Measurements from ENCODE around the gene EIF4E2.

DNA sequence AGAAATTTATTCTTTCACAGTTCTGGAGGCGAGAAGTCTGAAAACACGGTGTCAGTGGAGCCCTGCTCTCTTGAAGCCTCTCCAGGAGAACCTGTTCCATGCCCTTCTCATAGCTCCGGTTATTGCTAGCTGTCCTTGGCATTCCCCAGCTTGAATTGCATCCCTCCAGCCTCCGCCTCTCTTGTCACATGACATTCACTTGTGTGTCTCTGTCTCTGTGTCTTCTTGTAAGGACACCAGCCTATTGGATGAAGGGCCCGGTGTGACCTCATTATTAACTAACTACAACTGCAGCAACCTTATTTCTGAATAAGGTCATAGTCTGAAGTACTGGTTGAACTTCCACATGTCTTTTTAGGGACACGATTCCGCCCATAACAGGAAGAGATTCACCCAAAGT is 34.9 kb upstream of the EIF4E2 start:
- TF ChIP-seq POLR2A (IDR thresholded peaks at IDR 0.05): no peak
- TF ChIP-seq, protein P1, sequence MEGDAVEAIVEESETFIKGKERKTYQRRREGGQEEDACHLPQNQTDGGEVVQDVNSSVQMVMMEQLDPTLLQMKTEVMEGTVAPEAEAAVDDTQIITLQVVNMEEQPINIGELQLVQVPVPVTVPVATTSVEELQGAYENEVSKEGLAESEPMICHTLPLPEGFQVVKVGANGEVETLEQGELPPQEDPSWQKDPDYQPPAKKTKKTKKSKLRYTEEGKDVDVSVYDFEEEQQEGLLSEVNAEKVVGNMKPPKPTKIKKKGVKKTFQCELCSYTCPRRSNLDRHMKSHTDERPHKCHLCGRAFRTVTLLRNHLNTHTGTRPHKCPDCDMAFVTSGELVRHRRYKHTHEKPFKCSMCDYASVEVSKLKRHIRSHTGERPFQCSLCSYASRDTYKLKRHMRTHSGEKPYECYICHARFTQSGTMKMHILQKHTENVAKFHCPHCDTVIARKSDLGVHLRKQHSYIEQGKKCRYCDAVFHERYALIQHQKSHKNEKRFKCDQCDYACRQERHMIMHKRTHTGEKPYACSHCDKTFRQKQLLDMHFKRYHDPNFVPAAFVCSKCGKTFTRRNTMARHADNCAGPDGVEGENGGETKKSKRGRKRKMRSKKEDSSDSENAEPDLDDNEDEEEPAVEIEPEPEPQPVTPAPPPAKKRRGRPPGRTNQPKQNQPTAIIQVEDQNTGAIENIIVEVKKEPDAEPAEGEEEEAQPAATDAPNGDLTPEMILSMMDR (IDR thresholded peaks at IDR 0.05): no peak
